ENCODE data around the gene ADIPOR2. TPM values are rescaled to one million over a fixed set of nuclear protein-coding genes. Genes with fewer than 3 reads are reported as not detected.
"Not testable (repeated sequence)": the region's sequence is repeated elsewhere in the genome, so short reads cannot be mapped to it uniquely, and the experiment has no call there.

ADIPOR2 gene
- total RNA-seq, 1 donor from 2014 or later, result 26.5 TPM

- no peak for DNase-seq
Measured at GRCh38 chr12:1666215-1666614, 24.7 kb upstream of the ADIPOR2 start.

- DNase-seq, result no peak
Measured at GRCh38 chr12:1666685-1667162, 24.1 kb upstream of the ADIPOR2 start.

GRCh38 chr12:1668833-1669543 is 21.9 kb upstream of the ADIPOR2 start:
- DNase-seq, result no peak

- DNase-seq, result no peak
Measured at GRCh38 chr12:1670358-1671268, 20.3 kb upstream of the ADIPOR2 start.

GRCh38 chr12:1676043-1676442 is 14.8 kb upstream of the ADIPOR2 start:
- DNase-seq, result no peak

GRCh38 chr12:1680804-1681492 is 9.9 kb upstream of the ADIPOR2 start:
- no peak for DNase-seq

- no peak for DNase-seq
Measured at GRCh38 chr12:1681493-1681807, 9.4 kb upstream of the ADIPOR2 start.

- no peak for DNase-seq
Measured at GRCh38 chr12:1688086-1688710, 2.7 kb upstream of the ADIPOR2 start.

GRCh38 chr12:1691123-1692007 is 495 bp downstream of the ADIPOR2 start:
- DNase-seq, result no peak

- DNase-seq, result no peak
Measured at GRCh38 chr12:1692226-1692625, 1.4 kb downstream of the ADIPOR2 start.

- DNase-seq, result no peak
Measured at GRCh38 chr12:1692895-1693610, 2.2 kb downstream of the ADIPOR2 start.

GRCh38 chr12:1695097-1695496 is 4.2 kb downstream of the ADIPOR2 start:
- not testable (repeated sequence) for DNase-seq

GRCh38 chr12:1695886-1696670 is 5.2 kb downstream of the ADIPOR2 start:
- DNase-seq, result no peak

- DNase-seq, result no peak
Measured at GRCh38 chr12:1696800-1697199, 5.9 kb downstream of the ADIPOR2 start.

- no peak for DNase-seq
Measured at GRCh38 chr12:1697271-1697670, 6.4 kb downstream of the ADIPOR2 start.

GRCh38 chr12:1698720-1699119 is 7.8 kb downstream of the ADIPOR2 start:
- no peak for DNase-seq

- no peak for DNase-seq
Measured at GRCh38 chr12:1702713-1703112, 11.8 kb downstream of the ADIPOR2 start.

GRCh38 chr12:1703771-1704722 is 13.2 kb downstream of the ADIPOR2 start:
- DNase-seq, result no peak
